SH-SY5Y (cell line): ENCODE measurements around the gene OTUD1.
A peak's percentile ranks its signal among the peaks of the same experiment; 100 is the strongest.

Experiments
- GATA2 ChIP-seq: IDR thresholded peaks from 2 replicates; pipeline ENCODE4 v1.6.1; 2011; ENCODE audit warnings: mild to moderate bottlenecking, low read depth, low read length
- GATA3 ChIP-seq: IDR thresholded peaks from 2 replicates; pipeline ENCODE4 v1.6.1; 2011; ENCODE audit warnings: low read depth, mild to moderate bottlenecking, low read length, moderate library complexity

The OTUD1 gene, protein sequence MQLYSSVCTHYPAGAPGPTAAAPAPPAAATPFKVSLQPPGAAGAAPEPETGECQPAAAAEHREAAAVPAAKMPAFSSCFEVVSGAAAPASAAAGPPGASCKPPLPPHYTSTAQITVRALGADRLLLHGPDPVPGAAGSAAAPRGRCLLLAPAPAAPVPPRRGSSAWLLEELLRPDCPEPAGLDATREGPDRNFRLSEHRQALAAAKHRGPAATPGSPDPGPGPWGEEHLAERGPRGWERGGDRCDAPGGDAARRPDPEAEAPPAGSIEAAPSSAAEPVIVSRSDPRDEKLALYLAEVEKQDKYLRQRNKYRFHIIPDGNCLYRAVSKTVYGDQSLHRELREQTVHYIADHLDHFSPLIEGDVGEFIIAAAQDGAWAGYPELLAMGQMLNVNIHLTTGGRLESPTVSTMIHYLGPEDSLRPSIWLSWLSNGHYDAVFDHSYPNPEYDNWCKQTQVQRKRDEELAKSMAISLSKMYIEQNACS

DNA sequence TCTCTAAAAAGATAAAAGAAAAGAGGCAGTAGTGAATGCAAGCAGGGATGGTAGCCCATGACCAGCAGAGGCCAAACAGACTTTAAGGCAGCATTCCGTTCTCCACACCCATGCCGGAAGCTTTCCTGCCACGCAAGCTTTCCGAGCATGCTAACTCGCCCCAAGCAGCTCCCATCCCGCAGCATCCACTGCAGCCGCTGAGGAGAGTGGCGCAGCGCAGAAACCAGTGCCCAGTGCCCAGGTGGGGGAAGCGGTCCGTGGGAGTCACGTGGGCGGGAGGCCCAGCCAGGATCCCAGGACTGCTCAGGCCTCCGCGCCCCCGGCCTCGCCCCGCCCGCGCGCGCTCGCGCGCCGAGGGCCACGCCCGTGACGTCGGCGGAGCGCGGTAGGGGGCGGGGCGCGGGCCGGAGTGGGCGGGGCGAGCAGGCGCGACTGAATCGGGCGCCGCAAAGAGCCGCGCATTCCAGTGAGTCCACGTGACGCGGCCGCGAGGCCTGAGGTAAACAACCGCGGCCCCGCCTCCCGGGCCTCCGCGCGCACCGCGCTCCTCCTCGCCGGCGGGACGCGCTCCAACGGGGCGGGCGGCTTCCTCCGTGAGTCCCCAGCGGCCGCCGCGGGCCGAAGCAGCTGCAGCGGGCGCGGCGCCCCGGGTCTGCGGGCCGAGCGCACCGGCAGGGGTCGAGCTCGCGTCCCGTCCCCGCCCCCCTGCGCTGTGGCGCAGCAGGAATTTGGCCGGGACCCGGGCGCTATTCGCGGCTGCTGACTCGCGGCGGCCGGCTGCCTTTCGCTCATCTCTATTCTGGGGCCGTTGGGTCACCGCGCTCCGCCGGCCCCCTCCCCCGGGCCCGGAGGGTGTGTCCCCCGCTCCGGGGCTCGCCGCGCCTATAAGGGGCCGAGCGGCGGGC lies at the start of gene OTUD1:
Gene OTUD1 (plus strand): TSS at position 529 of the 905 bp plus-strand sequence. CDS start 383 bp downstream, outside the sequence.
- TF ChIP-seq GATA2 (no peak), GATA3 (no peak)

- TF ChIP-seq GATA3 = peak; percentile 59
- peak; percentile 68 for TF ChIP-seq GATA2
Measured at GRCh38 chr10:23390809-23391208, 48.1 kb upstream of the OTUD1 start.

DNA sequence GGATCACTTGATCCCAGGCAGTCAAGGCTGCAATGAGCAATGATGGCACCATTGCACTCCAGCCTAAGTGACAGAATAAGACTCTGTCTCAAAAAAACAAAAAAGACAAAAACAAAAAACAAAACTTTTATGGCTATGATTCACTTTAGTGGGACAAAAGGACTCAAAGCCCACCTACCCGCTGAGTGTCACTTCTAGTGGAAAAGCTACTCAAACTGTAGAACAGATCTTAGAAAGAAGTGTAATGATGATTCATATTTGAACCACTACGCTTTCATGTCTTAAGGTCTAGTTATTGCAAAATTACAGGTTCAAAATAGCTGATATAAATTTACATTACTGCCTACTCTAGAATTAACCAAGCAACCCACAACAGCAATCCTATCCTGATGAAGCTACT lies 47.1 kb upstream of the OTUD1 start:
- TF ChIP-seq GATA3 = no peak

- TF ChIP-seq GATA2 (no peak), GATA3 (no peak)
Measured at GRCh38 chr10:23395017-23395416, 43.9 kb upstream of the OTUD1 start.

DNA sequence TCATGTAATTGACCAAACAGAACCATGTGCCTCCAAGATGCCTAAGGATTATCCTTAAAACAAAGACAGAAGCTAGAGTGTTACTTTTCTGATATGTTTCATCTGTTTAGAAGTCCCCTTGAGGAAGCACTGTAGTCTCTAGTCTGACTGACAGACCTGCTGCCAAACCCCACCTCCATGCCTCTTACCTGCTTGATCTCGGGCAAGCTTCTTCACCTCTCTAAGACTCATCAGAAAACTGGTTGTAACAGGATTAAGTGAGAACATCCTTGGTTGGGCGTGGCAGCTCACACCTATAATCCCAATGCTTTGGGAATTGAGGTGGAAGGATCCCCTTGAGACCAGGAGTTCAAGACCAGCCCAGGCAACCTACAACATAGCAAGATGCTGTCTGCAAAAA lies 42.2 kb upstream of the OTUD1 start:
- TF ChIP-seq GATA2 (no peak), GATA3 (no peak)

DNA sequence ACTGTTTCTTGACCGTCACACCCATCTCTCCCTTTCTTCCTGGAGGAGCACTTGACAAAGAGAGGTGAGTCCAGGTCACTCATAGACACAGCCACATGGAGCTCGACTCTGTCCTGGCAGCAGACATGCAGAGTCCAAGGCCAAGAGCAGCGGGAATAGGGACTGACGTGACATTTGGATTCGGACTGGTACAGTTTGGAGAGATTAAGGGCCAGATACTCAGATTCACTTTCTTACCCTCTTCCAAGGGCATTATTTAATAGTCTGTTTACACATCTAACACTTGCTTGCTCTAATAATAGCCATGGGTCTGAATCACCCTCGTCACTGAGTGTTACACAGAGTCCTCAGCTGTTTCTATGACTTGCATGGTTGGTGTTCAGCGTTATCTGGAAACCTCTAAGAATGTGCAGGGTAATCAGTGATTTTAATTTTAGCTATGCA lies 39.2 kb upstream of the OTUD1 start:
- no peak for TF ChIP-seq GATA2
- no peak for TF ChIP-seq GATA3

DNA sequence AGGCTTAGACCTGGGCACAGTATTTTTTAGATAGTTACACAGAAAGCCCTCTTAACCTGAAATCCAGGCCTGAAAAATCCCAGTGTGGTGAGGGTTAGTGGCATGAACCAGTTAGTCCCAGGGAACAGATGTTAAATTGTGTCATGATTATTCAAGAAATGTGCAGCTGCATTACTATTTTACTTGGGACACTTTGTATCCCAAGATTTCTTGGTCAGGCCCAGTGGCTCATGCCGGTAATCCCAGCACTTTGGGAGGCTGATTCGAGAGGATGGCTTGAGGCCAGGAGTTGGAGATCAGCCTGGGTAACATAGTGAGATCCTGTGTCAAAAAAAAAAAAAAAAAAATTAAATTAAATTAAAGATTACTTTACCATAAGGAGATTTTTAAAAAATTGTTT lies 36.0 kb upstream of the OTUD1 start:
- TF ChIP-seq GATA2 (no peak), GATA3 (no peak)

DNA sequence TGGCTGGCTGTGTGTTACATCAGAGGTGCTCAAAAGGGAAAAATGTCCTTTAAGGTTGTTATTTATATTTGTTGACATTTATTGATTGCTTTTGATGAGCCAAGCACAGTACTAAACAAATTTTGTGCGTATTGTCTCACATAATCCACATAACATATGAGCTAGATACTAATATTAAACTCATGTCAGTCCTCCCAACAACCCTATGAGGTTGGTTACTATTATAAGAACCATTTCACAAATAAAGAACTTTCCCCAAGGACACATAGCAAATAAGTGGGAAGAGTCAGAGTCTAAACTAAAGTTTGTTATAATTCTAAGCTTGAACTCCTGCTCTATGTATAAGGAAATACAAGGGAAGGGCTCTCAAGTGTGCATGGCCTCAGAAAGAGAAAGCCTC lies 35.6 kb upstream of the OTUD1 start:
- no peak for TF ChIP-seq GATA2
- TF ChIP-seq GATA3 = no peak

DNA sequence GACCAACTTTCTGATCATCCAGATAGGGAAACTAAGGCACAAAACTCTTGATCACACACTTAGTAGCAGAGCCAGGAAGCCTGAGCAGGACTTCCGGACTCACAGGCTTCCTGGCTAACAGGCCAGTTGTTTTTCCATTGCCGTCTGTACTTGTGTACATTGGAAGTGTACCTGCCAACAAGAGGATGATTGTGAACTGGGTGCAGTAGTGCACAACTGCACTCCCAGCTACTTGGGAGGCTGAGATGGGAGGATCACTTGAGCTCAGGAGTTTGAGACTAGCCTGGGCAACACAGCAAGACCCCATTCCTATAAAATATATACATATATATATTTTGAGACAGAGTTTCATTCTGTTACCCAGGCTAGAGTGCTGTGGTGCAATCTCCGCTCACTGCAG lies 35.2 kb upstream of the OTUD1 start:
- TF ChIP-seq GATA3 (no peak), GATA2 (no peak)

DNA sequence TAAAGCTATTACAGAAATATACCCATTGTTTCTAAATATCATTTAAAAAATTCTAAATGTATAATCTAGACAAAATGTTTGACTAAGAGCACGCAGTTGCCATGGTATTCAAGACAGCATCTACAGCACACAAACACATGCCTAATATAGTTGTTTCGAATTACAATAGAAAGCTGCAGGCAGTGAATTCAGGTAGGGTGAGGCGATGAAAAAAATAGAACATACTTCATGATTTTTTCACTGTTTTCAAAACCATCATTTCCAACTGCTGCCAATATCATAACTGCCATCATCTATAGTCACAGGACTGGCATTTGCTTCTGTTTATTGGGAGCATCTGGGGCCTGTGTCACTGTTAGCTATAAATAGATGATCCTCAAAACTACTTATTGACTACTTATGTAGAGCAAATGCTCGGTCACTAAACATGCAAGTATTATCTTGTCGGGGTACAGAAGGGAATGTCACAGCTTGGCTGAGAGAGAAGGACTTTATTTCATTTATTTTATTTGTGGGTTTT lies 34.4 kb upstream of the OTUD1 start:
- TF ChIP-seq GATA2 = no peak
- TF ChIP-seq GATA3 = no peak

DNA sequence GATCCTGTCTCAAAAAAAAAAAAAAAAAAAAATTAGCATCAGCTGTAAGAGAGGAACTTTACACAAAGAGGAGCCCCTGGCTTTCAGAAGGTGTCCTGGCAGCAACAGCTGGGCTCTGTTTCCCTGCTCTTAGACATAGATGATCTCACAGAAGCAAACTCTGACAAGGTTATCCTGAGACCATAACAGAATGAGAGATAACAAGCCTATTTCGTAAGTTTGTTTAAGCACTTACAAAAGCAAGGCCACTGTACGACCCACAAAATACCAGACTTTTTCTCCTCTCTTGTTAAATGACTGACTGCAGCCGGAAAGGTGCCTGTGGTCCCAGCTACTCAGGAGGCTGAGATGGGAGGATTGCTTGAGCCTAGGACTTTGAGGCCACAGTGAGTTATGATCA lies 33.3 kb upstream of the OTUD1 start:
- TF ChIP-seq GATA2 = no peak
- no peak for TF ChIP-seq GATA3

DNA sequence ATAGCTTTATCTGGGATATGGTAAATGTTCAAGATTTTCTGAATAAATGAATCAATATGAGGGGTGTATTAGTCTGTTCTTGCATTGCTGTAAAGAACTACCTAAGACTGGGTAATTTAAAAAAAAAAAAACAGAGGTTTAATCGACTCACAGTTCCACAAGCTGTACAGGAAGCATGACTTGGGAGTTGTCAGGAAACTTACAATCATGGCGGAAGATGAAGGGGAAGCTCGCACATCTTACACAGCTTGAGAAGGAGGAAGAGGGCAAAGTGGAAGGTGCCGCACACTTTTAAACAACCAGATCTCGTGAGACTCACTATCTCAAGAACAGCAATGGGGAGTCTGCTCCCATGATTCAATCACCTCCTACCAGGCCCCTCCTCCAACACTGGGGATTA lies 32.5 kb upstream of the OTUD1 start:
- TF ChIP-seq GATA3 = no peak
- no peak for TF ChIP-seq GATA2

DNA sequence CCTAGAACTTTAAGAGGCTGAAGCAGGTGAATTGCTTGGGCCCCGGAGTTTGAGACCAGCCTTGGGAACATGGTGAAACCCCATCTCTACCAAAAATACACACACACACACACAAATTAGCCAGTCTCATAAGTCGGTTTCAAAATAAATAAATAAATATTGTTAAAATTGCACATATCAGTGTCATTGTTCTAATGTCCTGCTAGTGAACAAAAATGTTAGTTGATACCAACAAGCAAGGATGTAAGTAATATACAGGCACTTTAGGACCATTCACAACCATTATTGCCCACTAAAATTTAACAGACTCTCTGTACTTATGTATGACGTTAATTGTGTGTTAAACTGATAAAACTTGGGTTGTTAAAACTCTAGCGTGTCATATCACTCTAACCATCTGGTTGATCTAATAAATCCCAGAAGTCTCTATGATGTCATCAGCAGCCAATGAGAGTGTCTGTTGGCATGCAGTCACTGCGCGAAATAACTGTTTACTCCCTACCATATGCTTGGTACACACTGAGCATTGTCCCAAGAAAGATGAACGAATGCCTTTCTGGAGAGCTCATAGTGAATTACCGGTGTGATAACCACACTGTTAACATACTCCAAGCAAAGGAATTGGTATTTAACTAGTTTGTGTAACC lies 30.4 kb upstream of the OTUD1 start:
- no peak for TF ChIP-seq GATA2
- peak; percentile 55; the same call in 1 of the 2 replicates for TF ChIP-seq GATA3

- TF ChIP-seq GATA2 (no peak), GATA3 (no peak)
Measured at GRCh38 chr10:23412223-23412622, 26.7 kb upstream of the OTUD1 start.
